ENCODE results near the gene AKR1B1.

Gene AKR1B1

GRCh38 chr7:134422638-134423037 is 36.3 kb downstream of the AKR1B1 start:
- in situ Hi-C loops (cut with HindIII; ENCODE audit: low sequenced_read_pairs), result no loop called here

DNA sequence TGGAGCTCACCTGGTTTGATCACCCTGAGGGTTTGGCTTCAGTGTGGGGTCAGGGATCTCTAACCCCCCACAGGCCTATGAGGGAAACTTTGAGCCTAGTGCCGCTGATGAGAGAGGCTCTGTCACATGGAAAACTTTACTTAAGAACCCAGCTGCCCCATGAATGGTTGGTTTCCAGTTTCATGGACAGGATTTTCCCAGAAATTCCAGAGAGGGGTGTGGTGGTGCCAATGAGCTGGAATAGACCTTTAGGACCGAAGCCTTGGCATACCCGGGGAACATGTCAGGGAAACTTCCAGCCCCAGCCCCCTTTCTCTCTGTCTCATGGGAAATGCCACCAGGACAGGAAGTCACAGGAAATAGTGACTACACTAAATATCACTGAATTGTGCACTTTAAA is 36.9 kb downstream of the AKR1B1 start:
- in situ Hi-C loops (cut with HindIII; ENCODE audit: low sequenced_read_pairs), result no loop called here

DNA sequence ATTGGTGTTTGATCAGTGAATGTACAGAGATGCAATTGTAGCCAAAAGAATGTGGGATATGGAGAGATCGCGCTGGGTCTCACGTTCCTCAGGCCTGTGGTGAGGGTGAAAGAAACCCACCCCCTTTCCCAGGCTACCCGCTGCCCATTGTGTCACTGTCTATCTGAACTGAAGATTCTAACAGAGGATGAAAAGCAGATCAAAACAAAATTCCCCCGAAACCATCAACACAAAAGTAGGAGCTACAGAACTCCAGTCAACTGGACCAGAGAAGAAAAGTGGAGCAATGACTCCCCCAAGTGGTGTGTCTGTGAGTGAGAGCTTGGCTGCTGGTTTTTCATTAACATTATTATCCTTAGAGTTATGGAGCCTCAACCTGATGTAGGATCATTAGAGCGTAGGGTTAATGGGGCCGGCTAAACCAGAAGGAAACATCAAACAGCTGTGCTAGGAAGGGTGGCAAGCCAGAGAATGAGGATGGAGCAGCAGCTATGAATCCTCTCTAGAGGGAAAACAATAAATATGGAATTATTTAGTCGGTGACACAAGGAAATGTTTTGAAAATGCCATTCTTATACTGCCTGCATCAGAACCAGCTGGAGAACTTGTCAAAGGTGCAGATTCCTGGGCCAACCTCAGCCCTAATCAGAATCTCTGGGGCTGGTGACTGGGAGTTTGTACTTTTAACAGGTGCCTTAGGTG is 38.3 kb downstream of the AKR1B1 start:
- in situ Hi-C loops (cut with HindIII; ENCODE audit: low sequenced_read_pairs), result no loop called here

- in situ Hi-C loops (cut with HindIII; ENCODE audit: low sequenced_read_pairs), result no loop called here
Measured at GRCh38 chr7:134419875-134420274, 39.0 kb downstream of the AKR1B1 start.

DNA sequence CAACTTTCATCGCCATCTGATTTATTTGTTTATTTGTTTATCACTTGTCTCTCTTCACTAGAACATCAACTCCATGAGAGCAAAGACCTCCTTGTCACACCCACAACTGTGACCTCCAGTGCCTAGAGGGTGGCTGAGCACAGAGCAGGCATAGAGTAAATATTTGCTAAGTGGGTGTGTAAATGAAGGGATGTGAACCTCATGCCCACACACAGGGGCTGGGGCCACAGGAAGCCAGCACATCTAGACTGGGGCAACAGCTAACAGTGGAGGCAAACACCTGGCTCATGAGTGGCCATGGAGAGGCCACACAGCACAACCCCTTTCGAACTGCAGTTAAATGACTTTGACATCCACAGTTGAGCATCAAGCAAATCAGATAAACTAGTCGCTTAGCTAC is 39.8 kb downstream of the AKR1B1 start:
- in situ Hi-C loops (cut with HindIII; ENCODE audit: low sequenced_read_pairs), result no loop called here

GRCh38 chr7:134415700-134416099 is 43.2 kb downstream of the AKR1B1 start:
- in situ Hi-C loops (cut with HindIII; ENCODE audit: low sequenced_read_pairs), result no loop called here

DNA sequence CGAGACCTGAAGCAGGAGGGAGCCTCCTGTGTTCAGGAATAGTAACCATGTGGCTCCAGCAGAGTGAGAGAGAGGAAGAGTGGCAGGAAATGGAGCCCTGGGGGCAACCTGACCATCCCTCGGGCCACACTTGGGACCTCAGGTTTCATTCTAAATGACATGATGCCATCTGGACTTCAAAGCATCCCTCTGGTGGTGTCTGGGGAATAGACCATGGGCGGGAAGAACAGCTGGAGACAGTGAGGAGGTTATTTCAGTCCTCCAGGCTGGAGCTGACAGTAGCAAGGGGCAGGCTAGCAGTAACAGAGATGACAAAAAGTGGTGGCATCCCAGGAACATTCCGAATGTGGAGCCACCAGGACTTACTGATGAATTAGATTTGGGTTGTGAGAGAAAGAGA is 44.8 kb downstream of the AKR1B1 start:
- in situ Hi-C loops (cut with HindIII; ENCODE audit: low sequenced_read_pairs), result no loop called here

GRCh38 chr7:134407311-134407710 is 51.6 kb downstream of the AKR1B1 start:
- in situ Hi-C loops (cut with HindIII; ENCODE audit: low sequenced_read_pairs), result no loop called here

DNA sequence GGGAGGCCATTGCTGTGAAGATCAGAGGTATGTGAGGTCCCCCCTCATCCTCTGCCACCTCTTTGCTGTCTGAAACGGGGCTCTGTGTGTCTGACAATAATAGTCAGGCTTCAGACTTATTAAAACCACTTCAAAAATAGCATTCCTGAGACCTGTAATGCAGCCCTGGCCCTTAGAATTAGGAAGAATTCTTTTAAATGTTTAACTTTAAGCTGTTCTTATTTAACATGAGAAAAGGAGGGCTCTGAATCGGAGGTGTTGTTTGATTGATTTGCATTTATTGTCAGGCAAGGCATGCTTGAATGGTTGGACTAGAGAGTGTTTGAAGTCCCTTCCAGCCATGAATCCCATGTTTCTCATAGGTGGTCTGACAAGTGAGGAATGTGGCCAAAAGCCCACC is 52.5 kb downstream of the AKR1B1 start:
- in situ Hi-C loops (cut with HindIII; ENCODE audit: low sequenced_read_pairs), result no loop called here

DNA sequence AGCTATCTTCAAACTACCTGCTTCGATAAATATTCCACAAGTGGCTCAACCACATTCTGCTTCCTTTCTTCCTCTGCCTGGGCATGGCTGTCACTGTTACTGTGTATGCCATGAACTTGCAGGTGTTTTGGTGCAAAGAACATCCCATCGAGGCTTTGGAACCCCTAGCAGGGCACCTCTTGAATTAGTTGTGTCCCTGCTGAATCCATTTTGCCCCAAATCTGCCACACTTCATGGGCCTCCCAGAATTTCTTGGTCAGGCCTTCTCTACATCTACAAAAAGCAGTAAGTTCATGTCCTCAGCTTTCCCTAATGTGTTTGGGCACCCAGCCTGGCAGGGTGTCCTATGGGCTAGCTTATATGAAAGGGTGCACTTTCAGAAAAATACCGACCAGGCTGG is 53.6 kb downstream of the AKR1B1 start:
- in situ Hi-C loops (cut with HindIII; ENCODE audit: low sequenced_read_pairs), result no loop called here

- in situ Hi-C loops (cut with HindIII; ENCODE audit: low sequenced_read_pairs), result no loop called here
Measured at GRCh38 chr7:134403062-134403461, 55.8 kb downstream of the AKR1B1 start.

DNA sequence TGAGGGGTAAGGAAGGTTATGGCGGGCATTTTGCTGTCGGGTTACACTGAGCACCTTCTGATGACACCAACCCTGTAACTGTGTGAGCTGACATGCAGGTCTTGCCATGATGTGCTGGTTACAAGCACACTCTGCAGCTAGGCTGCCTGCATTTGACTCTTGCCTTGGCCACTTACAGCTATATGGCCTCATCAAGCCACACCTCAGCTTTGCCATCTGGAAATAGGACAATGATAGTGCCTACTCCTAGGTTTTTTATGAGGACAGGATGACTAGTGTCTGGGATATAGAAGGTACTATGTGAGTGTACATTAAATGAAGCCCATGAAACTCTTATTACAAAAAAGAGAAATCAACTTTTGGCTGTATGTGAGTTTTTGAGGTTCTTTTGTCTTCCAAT is 58.0 kb downstream of the AKR1B1 start:
- in situ Hi-C loops (cut with HindIII; ENCODE audit: low sequenced_read_pairs), result no loop called here

DNA sequence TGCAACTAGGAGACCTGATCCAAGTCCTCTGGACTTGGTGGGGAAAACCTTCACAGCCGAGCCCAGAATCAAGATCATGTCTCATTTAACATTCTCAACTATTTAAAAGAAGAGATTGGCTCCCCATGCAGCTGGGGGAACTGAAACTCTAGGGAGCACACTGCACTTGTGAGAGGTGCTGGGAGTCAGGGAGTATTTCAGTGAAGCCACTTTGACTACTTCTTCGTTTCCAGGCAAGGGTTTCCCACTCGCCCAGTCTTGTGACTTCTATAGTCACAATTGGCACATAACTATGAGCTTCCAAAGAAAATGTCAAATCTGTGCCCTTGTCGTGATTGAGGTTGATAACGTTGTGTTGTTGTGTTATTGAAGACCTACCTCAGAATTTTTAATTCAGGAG is 62.9 kb downstream of the AKR1B1 start:
- in situ Hi-C loops (cut with HindIII; ENCODE audit: low sequenced_read_pairs), result no loop called here

- in situ Hi-C loops (cut with HindIII; ENCODE audit: low sequenced_read_pairs), result no loop called here
Measured at GRCh38 chr7:134395604-134396003, 63.3 kb downstream of the AKR1B1 start.

GRCh38 chr7:134394056-134394455 is 64.8 kb downstream of the AKR1B1 start:
- in situ Hi-C loops (cut with HindIII; ENCODE audit: low sequenced_read_pairs), result no loop called here

All from endothelial cell of hepatic sinusoid (primary cell).